Measurements from ENCODE around the gene CD209. TPM values are rescaled to one million over a fixed set of nuclear protein-coding genes. Genes with fewer than 3 reads are reported as not detected.
"Not testable (repeated sequence)": the region's sequence is repeated elsewhere in the genome, so short reads cannot be mapped to it uniquely, and the experiment has no call there.

Gene CD209
- polyA plus RNA-seq, 3 donors from 2014 or later: not detected

DNA sequence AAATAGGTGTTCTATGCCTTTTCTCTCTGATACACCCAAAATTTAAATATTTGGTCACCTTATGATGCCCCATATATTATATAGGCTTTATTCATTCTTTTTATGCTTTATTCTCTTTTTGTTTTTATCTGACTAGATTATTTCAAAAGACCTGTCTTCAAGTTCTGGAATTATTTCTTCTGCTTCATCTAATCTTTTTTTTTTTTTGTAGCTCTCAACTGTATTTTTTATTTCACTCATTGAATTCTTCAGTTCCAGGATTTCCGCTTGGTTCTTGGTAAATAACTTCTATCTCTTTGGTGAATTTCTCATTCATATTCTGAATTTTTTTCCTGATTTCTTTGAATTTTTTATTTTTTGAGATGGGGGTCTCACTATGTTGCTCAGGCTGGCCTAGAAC lies 11.8 kb upstream of the CD209 start:
- Mint-ChIP-seq H3K9me3 (peaks cover 20 to 39% (median 34%) of the 10 kb centered on the region in 6 donors), H3K4me1 (no peaks in the 10 kb centered on the region), H3K36me3 (peaks cover 6 to 7% (median 6%) of the 10 kb centered on the region in 3 donors), H3K27ac (no peak overlapping the region), H3K27me3 (ENCODE audit: low read depth in 3 of 3) (peaks cover 1 to 14% (median 2%) of the 10 kb centered on the region in 3 donors), H3K4me3 (no peak overlapping the region)
- DNase-seq: no peak

DNA sequence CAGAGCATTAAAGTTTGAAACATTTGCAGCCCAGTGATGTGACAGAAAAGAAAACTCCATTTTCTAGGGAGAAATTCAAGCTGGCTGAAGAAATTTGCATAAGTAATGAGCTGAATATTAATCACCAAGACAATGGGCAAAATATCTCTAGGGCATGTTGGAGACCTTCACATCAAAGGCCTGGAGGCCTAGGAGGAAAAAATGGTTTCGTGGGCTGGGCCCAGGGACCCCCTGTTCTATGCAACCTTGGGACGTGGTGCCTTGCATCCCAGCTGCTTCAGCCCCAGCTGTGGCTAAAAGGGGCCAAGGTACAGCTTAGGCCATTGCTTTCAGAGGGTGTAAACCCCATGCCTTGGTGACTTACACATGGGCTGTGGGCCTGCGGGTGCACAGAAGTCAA lies 10.0 kb upstream of the CD209 start:
- Mint-ChIP-seq H3K27ac (no peak overlapping the region), H3K9me3 (peaks cover 20 to 39% (median 34%) of the 10 kb centered on the region in 6 donors)

GRCh38 chr19:7756258-7756657 lies 8.9 kb upstream of the CD209 start:
- Mint-ChIP-seq H3K36me3 (peaks cover 6 to 7% (median 6%) of the 10 kb centered on the region in 3 donors), H3K9me3 (peaks cover 20 to 39% (median 34%) of the 10 kb centered on the region in 6 donors), H3K4me1 (no peaks in the 10 kb centered on the region), H3K4me3 (no peak overlapping the region), H3K27me3 (ENCODE audit: low read depth in 3 of 3) (peaks cover 2 to 13% (median 3%) of the 10 kb centered on the region in 3 donors), H3K27ac (no peak overlapping the region)
- DNase-seq: no peak

More for the DNA sequence above, 10.0 kb upstream of the CD209 start:
- H3K27me3 Mint-ChIP-seq (ENCODE audit: low read depth in 3 of 3): peaks cover 2 to 18% (median 3%) of the 10 kb centered on the region in 3 donors
- H3K36me3 Mint-ChIP-seq: peaks cover 6 to 7% (median 6%) of the 10 kb centered on the region in 3 donors
- no peaks in the 10 kb centered on the region for H3K4me1 Mint-ChIP-seq
- no peak for DNase-seq
- no peak overlapping the region for H3K4me3 Mint-ChIP-seq

GRCh38 chr19:7751157-7751783 lies 3.9 kb upstream of the CD209 start:
- Mint-ChIP-seq H3K27ac (peak overlapping the region in 1 of 6 donors; percentile 13), H3K36me3 (no peaks in the 10 kb centered on the region), H3K4me3 (no peak overlapping the region), H3K4me1 (no peaks in the 10 kb centered on the region), H3K27me3 (ENCODE audit: low read depth in 3 of 3) (peaks cover 2 to 14% (median 3%) of the 10 kb centered on the region in 3 donors), H3K9me3 (peaks cover 3 to 9% (median 4%) of the 10 kb centered on the region in 6 donors)
- no peak for DNase-seq

DNA sequence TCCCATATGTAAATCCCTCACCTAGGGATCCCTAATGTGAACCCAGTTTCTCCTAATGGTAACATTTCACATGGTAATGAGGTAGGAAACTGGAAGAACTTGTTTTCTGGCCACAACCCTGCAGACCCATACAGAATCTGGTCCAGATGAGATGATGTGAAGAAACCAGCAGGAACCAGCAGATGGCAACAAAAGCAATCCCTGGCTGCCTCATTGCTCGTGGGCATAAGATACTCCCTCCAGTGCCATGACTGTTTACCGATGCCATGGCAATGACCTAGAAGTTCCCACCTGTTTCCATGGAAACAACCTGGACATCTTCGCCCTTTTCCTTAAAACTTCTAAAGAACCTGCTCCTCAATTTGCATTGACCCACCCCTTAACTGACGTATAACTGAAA lies 1.4 kb upstream of the CD209 start:
- Mint-ChIP-seq H3K36me3 (no peaks in the 10 kb centered on the region), H3K4me1 (no peaks in the 10 kb centered on the region), H3K4me3 (no peak overlapping the region), H3K27me3 (ENCODE audit: low read depth in 3 of 3) (peaks cover 5 to 13% (median 7%) of the 10 kb centered on the region in 3 donors), H3K9me3 (peaks cover 0 to 3% (median 0%) of the 10 kb centered on the region in 6 donors), H3K27ac (no peak overlapping the region)
- DNase-seq: no peak

DNA sequence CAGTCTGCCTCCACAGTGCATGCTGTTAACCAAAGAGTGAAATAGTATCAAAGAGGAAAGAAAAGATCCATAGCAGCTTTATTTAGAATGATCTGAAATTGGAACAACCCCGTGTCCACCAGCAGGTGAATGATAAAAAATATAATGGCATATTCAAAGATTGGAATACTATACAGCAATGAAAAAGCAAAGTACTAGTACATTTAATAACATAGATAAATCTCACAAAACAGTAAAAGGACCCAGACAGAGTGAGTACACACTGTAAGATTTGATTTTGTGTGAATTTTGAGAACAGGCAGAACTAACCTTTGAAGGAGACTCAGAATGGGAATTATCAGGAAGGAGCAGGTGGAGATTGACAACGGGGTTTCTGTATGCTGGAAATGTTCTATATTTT lies 837 bp upstream of the CD209 start:
- Mint-ChIP-seq H3K36me3 (no peaks in the 10 kb centered on the region), H3K4me1 (no peaks in the 10 kb centered on the region), H3K4me3 (no peak overlapping the region), H3K27ac (no peak overlapping the region), H3K27me3 (ENCODE audit: low read depth in 3 of 3) (peaks cover 4 to 11% (median 11%) of the 10 kb centered on the region in 3 donors), H3K9me3 (peaks cover 0 to 3% (median 0%) of the 10 kb centered on the region in 6 donors)
- no peak for DNase-seq

- H3K36me3 Mint-ChIP-seq, H3K27ac Mint-ChIP-seq, H3K4me1 Mint-ChIP-seq, DNase-seq, H3K9me3 Mint-ChIP-seq, H3K4me3 Mint-ChIP-seq: not testable (repeated sequence)
- peaks cover 4 to 12% (median 11%) of the 10 kb centered on the region in 3 donors for H3K27me3 Mint-ChIP-seq (ENCODE audit: low read depth in 3 of 3)
These were observed 1.0 kb downstream of the CD209 start for GRCh38 chr19:7746306-7746705.

GRCh38 chr19:7744871-7745650 lies 2.3 kb downstream of the CD209 start:
- peaks cover 0 to 1% (median 0%) of the 10 kb centered on the region in 6 donors for H3K9me3 Mint-ChIP-seq
- no peaks in the 10 kb centered on the region for H3K4me1 Mint-ChIP-seq
- no peak overlapping the region for H3K27ac Mint-ChIP-seq
- H3K36me3 Mint-ChIP-seq: no peaks in the 10 kb centered on the region
- DNase-seq: no peak
- peaks cover 5 to 10% (median 8%) of the 10 kb centered on the region in 3 donors for H3K27me3 Mint-ChIP-seq (ENCODE audit: low read depth in 3 of 3)
- no peak overlapping the region for H3K4me3 Mint-ChIP-seq

GRCh38 chr19:7744199-7744786 lies 3.0 kb downstream of the CD209 start:
- Mint-ChIP-seq H3K4me3 (no peak overlapping the region), H3K27ac (no peak overlapping the region)
- no peak for DNase-seq

DNA sequence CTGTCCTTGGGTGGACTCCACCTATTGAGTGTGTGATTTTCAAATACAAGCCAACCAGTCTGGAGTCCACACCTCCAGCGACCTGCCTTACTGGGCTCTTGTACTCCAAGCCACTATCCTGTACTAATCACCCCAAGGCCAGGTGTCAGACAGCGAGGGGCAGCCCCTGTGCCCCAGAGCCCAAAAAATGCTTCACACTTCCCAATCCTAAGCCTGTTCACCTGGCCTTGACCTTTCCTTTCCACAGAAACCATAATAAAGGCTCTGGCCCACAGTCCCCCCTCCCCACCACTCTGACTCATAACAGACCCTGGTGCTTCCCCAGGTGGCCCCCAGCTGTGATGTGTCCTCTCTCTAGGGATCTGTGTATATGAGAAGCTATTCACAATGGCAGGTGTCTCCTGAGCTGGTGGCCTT lies 3.9 kb downstream of the CD209 start:
- H3K27ac Mint-ChIP-seq: peak overlapping the region in 1 of 6 donors; percentile 24
- H3K4me1 Mint-ChIP-seq: no peaks in the 10 kb centered on the region
- H3K36me3 Mint-ChIP-seq: no peaks in the 10 kb centered on the region
- H3K4me3 Mint-ChIP-seq: no peak overlapping the region
- no peak for DNase-seq
- H3K9me3 Mint-ChIP-seq: peaks cover 0 to 1% (median 0%) of the 10 kb centered on the region in 6 donors
- H3K27me3 Mint-ChIP-seq (ENCODE audit: low read depth in 3 of 3): peaks cover 5 to 12% (median 6%) of the 10 kb centered on the region in 3 donors

More at GRCh38 chr19:7744199-7744786, 3.0 kb downstream of the CD209 start:
- Mint-ChIP-seq H3K9me3 (peaks cover 0 to 1% (median 0%) of the 10 kb centered on the region in 6 donors), H3K36me3 (no peaks in the 10 kb centered on the region), H3K4me1 (no peaks in the 10 kb centered on the region), H3K27me3 (ENCODE audit: low read depth in 3 of 3) (peaks cover 5 to 10% (median 8%) of the 10 kb centered on the region in 3 donors)

- peaks cover 5 to 12% (median 6%) of the 10 kb centered on the region in 3 donors for H3K27me3 Mint-ChIP-seq (ENCODE audit: low read depth in 3 of 3)
- H3K36me3 Mint-ChIP-seq: no peaks in the 10 kb centered on the region
- H3K4me3 Mint-ChIP-seq: no peak overlapping the region
- H3K4me1 Mint-ChIP-seq: no peaks in the 10 kb centered on the region
- no peak for DNase-seq
- H3K9me3 Mint-ChIP-seq: peaks cover 0 to 1% (median 0%) of the 10 kb centered on the region in 6 donors
- peak overlapping the region in 1 of 6 donors; percentile 24 for H3K27ac Mint-ChIP-seq
These were observed 4.3 kb downstream of the CD209 start for GRCh38 chr19:7742991-7743390.

DNA sequence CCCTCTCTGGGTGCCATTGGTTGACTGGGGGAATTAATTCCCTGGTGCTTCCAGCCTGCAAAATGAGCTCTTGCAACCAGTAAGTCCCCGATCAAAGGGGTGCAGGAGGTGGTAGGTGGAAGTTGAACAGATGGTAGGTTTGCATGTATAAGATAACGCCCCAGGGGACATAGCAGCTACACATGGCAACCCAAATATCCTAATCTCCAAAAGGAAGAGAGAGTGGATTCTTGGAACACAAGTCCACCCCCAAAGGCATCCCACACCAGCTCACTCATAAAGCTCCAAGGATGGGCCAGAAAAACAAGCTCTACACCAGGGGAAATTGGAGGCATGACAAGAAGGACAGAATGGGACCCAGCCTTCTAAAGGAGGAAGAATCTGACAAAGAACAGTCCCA lies 4.8 kb downstream of the CD209 start:
- Mint-ChIP-seq H3K9me3 (no peaks in the 10 kb centered on the region), H3K27me3 (ENCODE audit: low read depth in 3 of 3) (peaks cover 5 to 12% (median 6%) of the 10 kb centered on the region in 3 donors), H3K4me3 (no peak overlapping the region), H3K4me1 (no peaks in the 10 kb centered on the region), H3K27ac (no peak overlapping the region), H3K36me3 (no peaks in the 10 kb centered on the region)
- DNase-seq: no peak

DNA sequence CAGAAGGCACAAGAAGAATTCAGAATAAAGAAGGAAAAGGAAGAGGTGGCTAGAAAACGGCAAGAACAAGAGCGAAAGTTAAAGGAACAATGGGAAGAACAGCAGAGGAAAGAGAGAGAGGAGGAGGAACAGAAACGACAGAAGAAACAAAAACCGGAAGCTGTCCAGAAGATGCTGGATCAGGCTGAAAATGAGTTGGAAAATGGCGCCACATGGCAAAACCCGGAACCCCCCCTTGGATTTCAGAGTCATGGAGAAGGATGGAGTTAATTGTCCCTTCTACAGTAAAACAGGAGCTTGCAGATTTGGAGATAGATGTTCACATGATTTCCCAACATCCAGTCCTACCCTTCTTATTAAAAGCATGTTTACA lies 6.7 kb downstream of the CD209 start:
- H3K4me1 Mint-ChIP-seq: no peaks in the 10 kb centered on the region
- no peaks in the 10 kb centered on the region for H3K9me3 Mint-ChIP-seq
- DNase-seq: no peak
- H3K4me3 Mint-ChIP-seq: no peak overlapping the region
- H3K27me3 Mint-ChIP-seq (ENCODE audit: low read depth in 3 of 3): peaks cover 6 to 12% (median 9%) of the 10 kb centered on the region in 3 donors
- H3K36me3 Mint-ChIP-seq: no peaks in the 10 kb centered on the region
- no peak overlapping the region for H3K27ac Mint-ChIP-seq

All from immature natural killer cell (primary cell).